HG02642 (cell line): ENCODE results near the gene ENHO.

Experiments
- ATAC-seq: cut with Tn5 transposase; IDR thresholded peaks from one replicate; pipeline ENCODE4 v1.9.1; 2021; ENCODE audit warnings: mild to moderate bottlenecking; ENCODE audit not compliant: unreplicated experiment, poor library complexity

Gene ENHO

DNA sequence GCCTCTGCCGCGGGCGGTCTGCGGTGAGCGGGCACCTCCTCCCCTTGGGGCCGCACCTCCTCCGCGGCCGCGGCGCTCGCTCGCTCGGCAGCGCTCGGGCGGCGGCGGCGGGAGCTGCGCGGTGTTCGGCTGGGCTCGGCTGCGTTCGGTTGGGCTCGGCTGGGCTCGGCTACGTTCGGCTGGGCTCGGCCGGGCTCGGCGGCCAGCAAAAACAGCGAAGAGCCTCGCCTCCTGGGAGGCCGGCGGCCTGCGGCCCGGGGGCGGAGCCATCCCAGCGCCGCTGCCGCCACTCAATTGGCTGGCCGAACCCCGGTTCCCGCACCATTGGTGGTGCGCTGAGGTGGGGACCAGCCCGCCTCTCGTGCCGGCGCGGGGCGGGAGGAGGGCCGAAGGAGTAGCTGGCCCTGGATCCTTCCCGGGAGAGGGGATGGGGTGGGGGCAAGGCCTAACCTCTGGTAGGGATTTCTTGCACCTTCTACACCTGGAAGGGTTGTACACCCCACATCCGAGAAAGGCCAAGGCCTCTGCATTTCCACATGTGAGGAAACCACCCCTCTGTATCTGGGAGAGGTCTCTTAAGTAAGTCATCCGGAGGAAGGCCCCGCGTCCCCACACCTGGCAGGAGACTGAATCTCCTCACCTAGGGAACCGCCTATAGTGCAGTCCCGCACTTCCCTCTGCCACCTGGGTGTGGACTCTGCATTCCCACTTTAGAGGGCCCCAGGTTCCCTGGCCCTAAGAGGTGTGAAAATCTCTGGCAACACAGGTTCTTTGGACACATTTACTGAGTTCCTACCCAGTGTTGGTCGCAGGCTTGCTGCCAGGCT is at the start of gene ENHO:
Gene ENHO (minus strand): TSS at position 20 of the 827 bp plus-strand sequence. CDS start 1,295 bp downstream, outside the sequence.
- ATAC-seq = peak; percentile 89

DNA sequence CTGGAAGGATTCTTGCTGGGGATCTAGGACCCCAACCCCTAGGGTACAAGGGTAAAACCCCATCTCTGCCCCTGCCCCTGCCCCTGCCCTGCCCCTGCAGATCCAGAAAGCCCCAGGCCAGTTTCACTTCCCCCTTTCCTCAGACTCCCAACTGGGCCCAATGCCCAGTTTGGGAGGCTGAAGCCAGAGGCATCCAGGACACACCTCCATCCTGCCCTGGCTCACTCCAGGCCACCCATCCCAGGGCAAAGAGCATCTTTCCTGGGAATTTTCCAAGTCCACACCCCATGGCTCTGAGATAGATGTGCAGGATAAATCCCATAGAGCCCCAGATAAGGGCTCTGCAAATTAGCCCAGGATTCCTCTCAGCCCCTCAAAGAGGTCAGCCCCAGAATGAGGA is 49.3 kb upstream of the ENHO start:
- no peak for ATAC-seq

DNA sequence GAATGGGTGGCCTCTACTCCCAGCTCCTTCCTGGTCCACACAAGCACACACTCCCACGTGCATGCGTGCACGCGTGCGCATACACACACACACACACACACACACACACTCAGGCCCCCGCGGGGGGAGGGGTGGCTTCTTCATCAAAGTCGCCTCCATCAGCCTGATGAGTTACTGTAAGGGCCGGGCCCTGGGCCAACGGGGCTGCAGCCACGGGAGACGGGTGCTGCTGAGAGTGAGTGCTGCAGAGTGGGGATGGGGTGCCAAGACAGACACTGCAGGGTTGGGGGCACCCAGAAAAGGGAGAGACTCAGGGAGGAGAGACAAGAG is 48.7 kb upstream of the ENHO start:
- no peak for ATAC-seq

DNA sequence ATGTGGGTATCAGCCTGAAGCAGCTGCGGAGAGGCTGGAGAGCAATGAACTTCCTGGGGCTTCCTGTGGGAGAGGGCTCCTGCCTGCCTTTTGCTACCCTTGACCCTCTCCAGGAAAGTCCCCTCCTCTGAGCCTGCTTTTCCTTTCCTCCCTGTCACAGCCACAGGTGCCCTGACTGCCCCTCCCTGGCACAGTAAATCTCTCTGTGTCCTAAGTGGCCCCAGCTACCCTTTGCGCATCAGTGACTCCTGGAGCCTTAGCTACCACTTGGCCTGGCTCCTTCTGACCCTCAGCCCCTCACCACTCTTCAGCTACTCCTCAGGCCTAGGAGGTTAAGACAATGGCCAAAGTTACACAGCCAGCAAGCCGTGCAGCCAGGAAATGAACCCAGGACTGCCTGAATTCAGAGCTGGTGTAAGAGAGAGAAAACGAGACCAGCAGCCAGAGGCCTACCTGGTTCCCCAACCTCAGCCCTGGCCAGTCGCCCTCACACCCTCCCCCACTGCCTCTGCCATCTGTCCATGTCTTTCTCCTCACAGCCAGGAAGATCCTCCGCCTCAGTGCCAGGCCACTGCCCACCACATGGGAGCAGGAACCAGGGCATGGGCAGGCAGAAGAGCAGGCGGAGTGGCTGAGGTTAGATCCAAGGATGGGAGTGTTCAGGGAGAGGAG is 48.2 kb upstream of the ENHO start:
- ATAC-seq = no peak

DNA sequence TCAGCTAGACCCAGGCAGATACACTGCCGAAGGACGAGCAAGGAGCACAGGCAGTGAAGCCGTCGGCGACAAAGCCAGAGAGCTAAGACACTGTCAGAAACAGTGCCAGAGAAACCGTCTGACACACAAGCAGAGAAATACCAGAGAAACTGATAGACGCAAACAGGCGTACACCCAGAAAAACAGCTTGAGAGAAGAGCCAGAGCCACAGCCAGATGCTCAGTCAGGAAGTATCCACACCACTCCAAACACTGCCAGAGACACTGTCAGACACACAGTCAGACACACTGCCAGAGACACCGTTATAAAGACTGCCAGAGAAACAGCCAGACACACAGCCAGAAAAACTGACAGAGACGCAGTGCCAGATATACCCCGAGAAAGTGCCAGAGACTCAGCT is 47.6 kb upstream of the ENHO start:
- no peak for ATAC-seq

DNA sequence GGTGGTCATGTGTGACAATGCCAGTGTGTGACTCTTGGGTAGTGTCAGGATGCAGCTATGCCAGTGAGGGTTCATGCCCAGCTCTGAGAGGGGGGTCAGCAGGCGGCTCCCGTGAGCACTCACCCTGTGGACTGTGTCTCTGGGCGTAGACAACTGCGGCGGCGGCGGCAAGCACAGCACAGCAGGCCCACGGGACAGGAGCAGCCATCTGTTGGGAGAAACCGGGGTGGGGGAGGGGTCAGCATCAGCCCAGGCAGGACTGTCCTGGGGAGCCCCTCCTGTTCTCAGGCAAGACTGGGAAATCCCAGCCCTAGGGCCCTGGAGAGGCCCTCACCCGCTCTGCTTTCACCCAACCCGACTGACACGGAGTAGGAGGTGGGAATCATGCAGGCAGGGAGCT is 46.0 kb upstream of the ENHO start:
- ATAC-seq = no peak

DNA sequence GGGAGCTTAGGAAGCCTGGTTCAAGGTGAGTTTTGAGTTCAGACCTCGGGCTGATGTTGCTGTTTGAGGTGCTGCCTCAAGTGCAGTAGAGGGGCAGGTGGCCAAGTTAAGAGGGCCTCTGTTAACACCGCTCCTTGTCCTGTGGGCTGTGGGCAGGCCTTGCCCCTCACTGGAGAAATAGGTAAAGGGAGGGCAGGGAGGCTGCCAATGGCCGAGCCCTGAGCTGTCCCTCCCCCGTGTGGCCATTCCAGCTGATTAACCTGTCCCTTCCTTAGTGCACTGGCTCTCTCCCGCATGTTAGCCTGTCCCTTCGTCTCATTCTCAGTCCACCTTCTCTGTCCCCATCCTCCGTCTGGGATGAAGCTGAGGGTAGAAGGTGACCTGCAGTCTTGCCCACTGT is 45.3 kb upstream of the ENHO start:
- no peak for ATAC-seq

DNA sequence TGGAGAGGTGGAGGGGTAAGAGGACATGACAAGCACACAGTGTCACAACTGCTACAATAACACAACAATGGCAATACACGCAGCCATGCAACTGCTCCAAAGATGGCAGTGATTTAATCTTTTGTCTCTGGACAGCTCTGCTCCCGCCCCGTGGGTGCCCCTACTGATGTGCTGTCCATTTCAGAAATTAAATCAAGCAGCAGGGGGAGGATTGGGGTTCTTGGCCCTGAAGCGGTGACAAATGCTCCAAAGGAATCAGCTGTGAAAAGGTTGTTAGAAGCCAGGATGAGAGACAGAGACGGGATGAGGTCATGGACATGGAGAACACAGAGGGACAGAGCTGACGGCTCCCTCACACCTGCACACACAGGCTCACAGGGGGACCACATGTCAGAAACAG is 44.2 kb upstream of the ENHO start:
- no peak for ATAC-seq

DNA sequence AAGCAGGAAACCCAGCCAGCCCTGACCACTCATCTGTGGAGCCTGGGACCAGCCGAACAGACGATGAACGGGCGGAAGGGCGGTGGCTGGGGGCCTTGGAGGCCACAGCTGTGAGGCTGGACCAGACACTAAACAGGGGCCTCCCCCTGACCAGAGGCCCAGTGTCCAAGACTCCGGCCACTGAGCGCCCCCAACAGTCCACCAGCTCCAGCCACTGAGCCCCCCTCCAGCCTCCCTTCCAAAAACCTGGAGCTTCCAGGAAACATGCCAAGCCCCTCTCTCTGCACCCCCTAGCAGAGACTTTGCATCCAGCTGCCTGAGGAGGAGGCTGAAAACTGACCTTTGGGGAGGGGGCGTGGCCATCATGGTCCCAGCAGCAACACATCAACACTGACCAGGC is 43.5 kb upstream of the ENHO start:
- ATAC-seq = no peak

DNA sequence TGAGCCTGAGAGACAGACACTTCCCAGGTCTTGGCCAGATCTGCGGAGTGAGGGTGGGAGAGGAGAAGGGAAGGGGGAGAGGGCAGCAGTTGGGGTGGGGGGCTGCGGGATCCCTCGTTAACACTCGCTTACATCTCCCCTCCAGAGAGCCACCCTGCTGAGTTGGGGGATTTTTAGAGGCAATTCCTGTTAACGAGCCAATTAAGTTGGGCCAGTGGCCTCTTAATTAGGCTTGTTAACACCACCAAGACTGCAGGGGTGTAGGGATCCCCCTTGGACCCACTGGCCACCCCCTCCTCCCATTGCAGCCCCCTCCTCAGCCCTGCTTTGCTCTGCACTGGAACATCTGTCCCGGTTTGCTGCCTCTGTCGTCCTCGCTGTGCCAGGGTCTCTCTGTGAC is 43.1 kb upstream of the ENHO start:
- no peak for ATAC-seq

DNA sequence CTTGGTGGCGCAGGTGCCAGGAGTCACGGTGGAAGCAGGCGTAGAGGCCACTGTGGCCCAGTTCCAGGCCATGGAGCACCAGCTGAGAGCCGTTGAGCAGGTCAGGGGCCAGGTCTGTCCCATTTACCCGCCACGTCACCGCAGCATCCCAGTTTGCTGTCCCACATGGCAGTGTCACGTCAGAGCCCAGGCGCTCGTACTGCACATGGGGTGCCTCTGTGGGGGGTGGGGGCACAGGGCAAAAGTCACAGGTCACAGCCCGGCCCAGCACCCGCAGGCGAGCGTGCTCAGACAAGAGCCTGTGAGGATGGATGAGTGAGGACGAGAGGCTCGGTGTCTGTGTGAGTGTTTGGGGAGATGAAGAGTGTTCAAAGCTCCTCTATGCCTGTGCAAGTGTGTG is 41.8 kb upstream of the ENHO start:
- ATAC-seq = no peak

DNA sequence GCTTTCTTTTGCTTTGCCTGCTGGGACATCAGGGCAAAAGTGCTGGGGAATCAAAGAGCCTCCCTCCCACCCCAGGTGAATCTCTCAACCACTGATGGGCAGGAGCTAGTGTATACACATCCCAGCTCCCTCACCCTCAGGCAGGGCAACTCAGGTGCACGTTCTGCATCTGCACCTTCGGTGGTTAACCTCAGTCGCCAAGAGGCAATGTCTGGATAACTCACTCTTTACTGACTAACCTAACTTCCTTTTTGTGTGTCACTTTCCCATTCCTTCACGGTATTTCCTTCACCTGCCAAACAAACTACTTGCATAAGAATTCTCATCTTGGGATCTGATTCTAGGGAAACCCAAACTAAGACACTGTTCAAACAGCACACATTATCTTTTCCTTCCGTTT is 40.5 kb upstream of the ENHO start:
- ATAC-seq = no peak

DNA sequence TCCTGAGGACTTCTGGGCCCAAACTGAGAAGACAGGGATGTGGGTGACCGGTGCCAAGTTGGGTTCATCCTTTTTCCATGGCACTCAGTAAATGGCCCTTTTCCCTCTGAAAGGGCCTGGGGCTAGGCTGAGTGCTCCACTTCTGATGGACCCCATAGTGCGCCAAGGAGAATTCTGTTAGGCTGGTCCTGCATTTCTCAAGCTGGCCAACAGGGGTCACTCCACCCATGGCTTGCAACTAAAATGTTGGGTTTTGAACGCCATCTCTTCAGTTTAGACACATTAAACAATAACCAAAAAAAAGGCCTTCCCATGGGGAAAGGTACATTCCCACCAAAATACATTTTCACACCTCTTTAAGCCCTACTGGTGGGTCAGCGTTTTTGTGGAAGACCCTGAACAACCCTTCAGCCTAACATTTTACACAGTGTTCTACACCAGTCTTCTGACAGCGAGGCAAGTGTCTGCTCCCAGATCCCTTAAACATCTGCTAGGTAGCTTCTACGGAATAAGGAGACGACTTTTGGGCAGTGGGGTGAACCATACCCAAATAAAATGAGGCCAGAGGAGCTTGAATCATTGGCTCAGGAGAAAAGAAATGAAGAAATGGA is 39.5 kb upstream of the ENHO start:
- ATAC-seq = no peak

DNA sequence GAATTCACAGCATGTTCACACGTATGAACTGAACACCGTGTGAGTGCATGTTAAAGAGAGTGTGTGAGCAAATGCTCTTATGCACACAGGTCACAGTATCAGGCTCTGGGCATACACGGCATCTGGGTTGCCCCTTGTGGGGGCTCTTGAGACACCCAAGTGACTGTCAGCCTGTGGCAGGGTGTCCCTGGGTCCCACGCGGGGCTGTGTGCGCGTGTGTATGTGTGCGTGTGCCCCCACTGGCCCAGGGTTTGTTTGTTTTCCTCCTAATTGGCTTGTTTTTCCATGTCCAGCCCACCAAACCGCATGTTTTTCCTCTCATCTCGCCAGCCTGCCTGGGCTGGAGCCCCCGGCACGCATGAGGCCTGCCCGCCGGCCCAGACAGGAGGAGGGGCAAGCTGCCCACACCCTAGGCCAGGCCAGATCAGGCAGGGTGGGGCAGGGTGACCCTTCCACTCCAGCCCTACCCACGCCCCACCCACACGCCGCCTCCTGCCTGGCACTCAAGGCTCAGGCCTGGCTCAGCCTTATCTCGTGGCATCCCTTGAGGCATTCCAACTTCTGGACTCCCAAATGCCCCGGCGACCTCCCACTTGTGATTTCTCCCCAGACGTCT is 37.9 kb upstream of the ENHO start:
- no peak for ATAC-seq

DNA sequence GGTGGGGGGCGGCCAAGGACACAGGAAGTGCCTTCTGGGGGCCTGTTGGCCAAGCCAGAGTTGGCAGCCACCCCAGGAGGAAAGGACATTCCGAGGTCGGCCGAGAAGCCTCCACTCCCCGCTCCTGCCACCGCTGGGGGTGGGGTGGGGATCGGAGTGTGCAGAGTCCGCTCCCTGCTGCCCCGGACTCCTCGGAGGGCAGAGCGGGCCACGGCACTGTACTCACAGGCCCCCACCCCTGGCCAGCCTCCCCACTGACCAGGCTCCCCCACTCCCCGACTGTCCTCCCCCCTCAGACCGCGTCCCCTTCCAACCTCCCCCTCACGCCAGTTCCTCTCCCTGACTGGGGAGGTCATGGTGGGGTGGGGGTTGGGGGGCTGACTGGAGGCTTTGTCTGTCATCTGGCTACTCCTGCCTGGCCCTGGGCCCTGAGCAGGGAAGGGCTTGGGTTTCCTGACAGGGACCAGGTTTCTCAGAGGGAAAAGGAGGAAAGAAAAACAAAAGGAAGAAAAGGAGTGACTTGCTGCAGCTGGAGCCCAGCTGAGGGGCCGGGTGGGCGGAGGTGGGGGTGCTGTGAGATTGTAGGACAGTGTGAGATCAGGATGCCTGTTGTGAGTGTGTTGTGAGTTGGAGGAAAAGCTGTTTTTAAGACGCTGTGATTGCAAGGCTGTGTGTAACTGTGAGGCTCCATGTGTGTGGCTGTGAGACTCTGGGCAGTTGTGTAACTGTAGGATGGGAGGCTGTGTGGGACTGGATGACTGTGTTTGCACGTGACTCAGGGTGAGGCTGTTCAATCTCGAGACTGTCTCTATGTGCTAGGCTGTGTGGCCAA is 37.0 kb upstream of the ENHO start:
- no peak for ATAC-seq

DNA sequence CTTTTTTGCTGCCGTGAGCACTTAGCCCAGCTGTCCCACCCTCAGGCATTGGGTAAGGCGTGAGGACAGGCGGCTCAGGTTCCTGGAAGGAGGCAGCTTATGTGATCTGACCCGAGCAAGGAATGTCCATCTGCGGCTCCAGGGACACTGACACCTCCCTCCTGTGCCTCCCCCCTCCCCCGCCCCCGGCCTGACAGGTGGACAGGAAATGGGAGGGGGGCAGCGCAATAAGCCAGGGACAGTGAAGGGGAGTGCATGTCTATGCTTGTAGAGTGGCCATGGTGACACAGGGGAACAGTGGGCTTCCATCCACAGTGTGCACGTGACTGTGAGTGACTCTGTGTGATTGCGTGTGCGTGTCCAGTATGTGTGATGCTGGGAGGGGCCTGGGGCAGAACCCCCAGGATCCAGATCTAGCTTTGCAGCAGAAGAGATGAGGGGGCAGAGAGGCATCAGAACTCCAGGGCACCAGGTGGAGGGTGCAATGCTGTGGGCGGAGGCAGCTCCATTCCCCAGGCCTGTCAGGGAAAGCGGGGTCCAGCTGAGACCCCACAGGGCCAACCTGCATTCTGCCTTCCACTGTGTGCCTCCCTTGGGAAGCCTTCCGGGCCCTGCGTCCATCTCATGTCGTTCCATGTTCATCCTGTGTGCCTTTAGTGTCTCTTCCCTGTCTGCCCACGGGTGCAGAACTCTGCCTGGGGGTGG is 36.3 kb upstream of the ENHO start:
- ATAC-seq = no peak

DNA sequence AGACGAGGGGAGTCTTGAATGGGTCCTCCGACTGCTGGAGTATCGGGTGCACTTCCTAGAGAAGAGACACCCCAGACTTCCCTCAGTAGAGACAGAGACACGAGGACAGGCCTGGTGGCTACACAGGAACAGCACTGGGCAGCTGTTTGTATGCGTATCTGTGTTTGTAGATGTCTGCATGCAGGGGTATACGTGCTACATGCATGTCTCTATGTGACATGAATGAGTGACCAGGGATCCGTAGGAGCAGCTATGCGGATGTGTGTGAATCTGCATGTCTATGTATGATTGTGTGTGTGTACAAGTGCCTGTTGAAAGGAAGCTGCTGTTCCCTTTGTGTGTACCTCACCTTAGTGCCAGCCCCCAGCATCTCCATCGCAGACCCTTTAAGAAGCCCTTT is 35.6 kb upstream of the ENHO start:
- no peak for ATAC-seq

DNA sequence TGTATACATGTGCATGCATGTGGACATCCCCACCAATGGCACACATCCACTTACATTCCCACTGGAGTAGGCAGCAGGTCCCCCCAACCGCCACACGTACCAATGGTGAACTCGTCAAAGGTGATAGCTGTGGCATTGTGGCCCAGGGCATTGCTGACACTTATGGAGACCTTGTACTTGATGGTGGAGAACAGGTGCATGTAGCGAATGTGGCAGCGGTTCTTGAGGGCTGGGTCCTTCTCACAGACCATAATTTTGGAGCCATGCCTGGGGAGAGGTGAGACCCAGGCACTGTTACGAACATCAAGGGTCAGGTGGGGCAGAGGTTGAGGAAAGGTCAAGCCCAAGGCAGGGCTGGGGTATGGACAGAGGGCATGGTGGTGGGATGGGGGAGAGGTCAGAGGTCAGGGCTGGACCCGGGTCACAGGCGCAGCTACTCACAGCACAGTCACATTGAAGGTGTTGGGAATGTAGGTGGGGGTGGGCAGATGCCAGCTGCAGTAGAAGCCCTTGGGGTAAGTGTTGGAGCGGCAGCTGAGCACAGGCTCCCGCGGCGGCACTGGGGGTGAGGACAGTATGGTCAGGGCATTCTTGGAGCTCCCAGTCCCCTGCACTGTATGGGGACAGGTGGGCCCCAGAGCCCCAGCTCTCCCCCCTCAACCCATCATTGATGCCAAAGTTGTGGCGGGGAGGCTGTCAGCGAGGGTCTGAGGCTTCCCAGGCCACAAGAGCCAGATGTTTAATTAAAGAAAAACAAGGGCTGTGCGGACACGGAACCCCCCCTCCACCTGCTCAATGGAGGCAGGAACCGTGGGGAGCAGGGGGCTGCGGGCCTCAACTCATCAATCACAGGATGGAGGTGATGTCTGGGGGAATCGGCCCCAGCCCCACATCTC is 34.9 kb upstream of the ENHO start:
- ATAC-seq = no peak

DNA sequence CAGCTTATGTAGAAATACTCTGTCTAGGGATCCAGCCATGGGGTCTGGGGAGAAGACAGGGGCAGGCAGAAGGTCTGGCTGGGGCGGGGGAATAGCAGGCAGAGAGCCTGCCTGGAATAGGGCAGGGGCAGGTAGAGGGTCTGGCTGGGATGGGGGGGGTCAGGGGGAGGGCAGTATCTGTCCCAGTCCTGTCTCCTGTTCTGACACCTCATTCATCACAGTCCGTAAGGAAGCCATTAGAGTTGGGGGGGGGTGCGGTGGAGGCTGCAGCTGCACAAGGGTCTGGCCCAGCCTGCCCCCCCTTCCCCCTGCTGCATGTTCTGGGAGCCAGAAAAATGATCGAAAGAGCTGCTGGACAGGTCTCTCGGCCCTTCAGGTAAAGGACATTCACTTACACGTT is 34.2 kb upstream of the ENHO start:
- ATAC-seq = no peak
